PC-3 (cell line): ENCODE data around the gene DOK7.

Experiments used
- CTCF ChIP-seq: fragments of 300-600 bp; sonication (generic); conservative IDR thresholded peaks from 2 replicates; pipeline ENCODE4 v1.5.1; 2017; ENCODE audit warnings: antibody characterized with exemption, low read depth, mild to moderate bottlenecking, low read length
- EZH2 ChIP-seq: fragments of 300-600 bp; sonication (generic); IDR thresholded peaks from one replicate; pipeline ENCODE4 v1.6.1; 2017; ENCODE audit warnings: antibody characterized with exemption, mild to moderate bottlenecking, low read length; ENCODE audit not compliant: unreplicated experiment

- TF ChIP-seq CTCF = no peak; the same call in 1 of the 2 replicates
- TF ChIP-seq EZH2 = no peak
Observed at GRCh38 chr4:3443750-3444309, 19.3 kb upstream of the DOK7 start.
